Stimulated activated CD4-positive, alpha-beta T cell treated with anti-CD3 and anti-CD28 coated beads, Interleukin-12 subunit alpha, Interleukin-12 subunit beta, amount 100 ng/mL, for 48 hours (primary cell): ENCODE data around the gene IL1F10.

Experiments
- DNase-seq, 3 donors: peaks; one replicate each; pipeline ENCODE4 v3.0.0-alpha.2; 2020; ENCODE audit warnings: low read depth in 2 of 3, low spot score in 1 of 3

The IL1F10 gene

DNA sequence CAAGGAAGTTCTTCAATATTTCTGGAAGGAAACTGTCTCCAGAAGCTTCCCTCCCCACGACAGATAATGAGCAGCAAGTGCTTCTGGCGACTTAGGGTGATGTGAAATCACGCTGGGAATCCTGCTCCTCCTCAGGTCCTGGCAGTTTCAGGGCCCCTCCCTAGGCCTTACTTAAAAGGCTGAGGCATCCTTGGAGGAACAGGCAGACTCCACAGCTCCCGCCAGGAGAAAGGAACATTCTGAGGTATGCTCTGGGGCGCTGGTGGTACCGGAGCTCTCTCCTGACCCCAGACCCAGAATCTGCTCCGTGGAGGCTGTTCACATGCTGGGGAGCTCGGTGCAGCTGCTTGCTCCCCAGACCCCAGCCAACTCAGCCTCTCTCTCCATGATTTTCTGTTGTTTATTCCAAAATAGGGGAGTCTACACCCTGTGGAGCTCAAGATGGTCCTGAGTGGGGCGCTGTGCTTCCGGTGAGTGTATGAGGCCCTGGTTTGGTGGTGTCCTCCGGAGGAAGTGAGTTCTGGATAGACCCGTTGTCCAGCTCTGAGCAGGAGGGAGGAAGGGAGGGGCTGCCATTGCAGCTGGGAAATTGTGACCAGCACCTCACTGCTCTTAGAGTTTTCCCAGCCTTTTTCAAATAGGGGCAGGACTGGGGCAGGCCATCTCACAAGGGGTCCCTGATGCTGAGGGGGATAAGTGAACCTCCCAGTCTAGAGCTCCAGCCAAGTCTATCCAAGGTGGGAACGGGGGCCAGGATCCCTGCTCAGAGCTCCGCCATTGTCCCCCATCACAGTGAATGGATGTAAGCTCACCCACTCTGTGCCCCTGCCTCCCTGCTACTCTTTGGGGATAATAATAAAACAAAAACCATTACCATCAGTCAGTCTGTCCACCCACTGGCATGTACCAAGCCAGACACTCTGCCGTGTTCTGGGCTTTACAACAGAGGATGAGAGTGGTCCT lies 8.5 kb upstream of the IL1F10 start, which contains the start of gene IL36RN:
IL36RN (plus strand) TSS at position 201 of the 963 bp plus-strand sequence; CDS start at position 442, 241 bp downstream.
- DNase-seq: no peak

DNA sequence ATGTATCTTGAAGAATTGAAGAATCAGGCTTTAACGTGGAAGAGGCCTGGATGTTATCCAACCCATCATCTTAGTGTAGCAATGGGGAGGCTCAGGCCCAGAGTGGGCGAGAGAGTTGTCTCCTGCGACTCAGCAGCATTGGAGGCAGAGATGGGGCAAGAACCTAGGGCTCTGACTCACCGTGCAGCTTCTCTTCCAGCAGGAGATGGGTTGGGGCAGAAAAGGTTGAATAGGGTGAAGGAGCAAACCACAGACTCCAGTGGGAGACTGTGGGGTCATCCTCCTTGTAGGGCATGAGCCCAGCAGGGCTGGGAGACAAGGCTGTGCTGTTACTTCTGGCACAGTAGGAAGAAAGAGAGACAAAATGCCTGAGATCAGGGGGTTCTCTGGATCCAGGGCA lies 7.4 kb upstream of the IL1F10 start:
- DNase-seq: no peak

DNA sequence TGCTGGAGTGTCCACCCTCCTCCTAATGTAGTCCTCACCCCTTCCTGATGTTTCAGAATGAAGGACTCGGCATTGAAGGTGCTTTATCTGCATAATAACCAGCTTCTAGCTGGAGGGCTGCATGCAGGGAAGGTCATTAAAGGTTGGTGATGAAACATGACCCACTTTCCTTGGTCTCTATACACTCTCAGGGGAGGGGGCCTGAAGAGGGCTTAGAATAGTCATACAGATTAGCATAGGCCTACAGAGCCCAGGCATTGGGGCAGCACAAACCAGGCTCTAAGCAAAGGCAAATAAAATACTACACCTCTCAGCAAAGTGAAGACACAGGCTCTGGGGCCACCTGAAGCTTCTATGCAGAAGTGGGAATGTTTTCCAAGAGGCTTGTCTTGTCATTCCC lies 7.0 kb upstream of the IL1F10 start:
- no peak for DNase-seq

DNA sequence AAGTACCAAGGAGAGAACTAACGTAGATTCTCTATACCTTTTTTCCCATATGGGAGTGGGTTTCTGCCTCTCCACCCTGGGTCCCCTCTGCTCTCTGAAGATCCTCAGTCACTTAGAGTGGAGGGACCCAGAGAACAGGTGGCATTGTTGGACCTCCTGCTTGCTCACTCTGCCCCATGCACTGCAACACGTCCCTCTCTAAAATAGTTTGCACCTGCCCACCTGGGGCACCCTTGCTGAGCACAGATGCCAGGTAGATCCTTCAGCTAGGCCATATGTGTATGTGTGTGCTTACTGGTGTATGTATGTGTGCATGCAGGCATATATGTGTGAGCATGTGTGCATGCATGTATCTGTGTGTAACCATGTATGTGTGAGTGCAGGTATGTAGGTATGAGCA lies 6.5 kb upstream of the IL1F10 start:
- DNase-seq: no peak

GRCh38 chr2:113061896-113062770 lies 5.6 kb upstream of the IL1F10 start:
- no peak for DNase-seq

DNA sequence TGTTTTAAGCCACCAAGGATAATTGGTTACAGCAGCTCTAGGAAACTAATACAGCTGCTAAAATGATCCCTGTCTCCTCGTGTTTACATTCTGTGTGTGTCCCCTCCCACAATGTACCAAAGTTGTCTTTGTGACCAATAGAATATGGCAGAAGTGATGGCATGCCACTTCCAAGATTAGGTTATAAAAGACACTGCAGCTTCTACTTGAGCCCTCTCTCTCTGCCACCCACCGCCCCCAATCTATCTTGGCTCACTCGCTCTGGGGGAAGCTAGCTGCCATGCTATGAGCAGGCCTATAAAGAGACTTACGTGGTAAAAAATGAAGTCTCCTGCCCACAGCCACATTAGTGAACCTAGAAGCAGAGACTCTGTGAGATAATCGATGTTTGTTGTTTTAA lies 3.5 kb upstream of the IL1F10 start:
- DNase-seq: no peak

DNA sequence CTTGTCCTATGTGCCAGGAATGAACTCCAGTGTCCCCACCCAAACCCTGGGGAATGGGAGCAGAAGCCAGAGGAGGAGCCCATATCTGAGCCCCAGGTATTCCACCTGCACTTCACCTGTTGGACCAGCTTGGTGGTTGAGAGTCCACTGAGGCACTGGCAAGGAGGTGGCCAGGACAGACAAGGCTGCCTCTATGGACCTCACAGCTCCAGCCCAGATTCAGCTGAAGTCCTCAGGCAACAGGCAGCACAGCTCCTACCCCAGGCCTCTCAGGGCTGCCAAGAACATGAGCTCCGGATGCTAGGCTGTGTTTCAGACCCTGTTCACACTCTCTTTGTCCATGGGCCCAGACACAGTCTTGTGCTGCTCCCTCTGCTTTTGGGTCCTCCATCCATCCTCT lies 2.9 kb upstream of the IL1F10 start:
- DNase-seq: no peak

DNA sequence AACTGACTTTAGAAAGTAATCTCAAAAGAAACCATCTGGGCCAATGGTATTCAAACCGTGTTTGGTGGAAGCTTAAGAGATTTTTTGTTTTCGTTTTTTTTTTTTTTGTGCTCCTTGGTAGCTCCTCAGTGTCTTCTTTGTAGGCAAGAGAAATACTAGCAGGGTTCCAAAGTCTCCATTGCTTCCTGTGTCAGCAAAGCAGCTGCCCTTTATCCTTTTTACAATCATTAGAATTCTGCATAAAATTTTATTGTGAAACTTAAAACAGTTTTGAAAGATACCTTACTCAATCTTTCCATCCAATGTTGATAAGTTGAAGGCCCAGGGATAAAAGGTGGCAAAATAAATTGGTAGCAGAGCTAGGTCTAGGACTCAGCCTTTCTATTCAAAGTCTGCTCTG lies 479 bp downstream of the IL1F10 start:
- no peak for DNase-seq

GRCh38 chr2:113068706-113069485 lies 1.1 kb downstream of the IL1F10 start:
- DNase-seq: no peak

- DNase-seq: no peak
Observed at GRCh38 chr2:113069676-113070605, 2.2 kb downstream of the IL1F10 start.

- no peak for DNase-seq
Observed at GRCh38 chr2:113070606-113070975, 2.8 kb downstream of the IL1F10 start.

GRCh38 chr2:113072584-113072983 lies 4.8 kb downstream of the IL1F10 start:
- DNase-seq: no peak

DNA sequence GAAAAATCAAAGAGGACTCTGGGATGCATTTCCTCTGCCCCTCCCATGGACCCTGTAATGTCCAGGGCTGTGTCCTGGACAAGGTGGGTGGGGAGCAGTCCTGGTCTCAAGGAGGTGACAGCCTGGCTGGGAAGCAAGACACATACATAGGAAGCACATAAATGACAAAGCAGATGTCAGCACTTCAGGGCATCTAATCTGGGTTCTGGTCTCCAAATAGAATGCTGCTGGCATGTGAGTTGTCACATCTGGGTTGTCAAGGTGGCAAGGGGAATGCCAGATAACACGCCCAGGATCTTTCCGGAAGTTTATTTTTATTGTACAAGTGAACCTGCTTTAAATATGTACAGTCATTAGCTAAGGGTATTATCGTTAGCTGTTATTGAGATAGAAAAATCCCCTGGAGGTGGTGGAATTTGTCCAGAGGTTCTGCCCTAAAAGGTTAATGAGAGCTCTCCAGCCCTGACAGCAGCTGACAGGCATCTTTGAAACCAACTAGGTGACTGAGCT lies 5.6 kb downstream of the IL1F10 start:
- no peak for DNase-seq

GRCh38 chr2:113075030-113075429 lies 7.3 kb downstream of the IL1F10 start:
- no peak for DNase-seq

DNA sequence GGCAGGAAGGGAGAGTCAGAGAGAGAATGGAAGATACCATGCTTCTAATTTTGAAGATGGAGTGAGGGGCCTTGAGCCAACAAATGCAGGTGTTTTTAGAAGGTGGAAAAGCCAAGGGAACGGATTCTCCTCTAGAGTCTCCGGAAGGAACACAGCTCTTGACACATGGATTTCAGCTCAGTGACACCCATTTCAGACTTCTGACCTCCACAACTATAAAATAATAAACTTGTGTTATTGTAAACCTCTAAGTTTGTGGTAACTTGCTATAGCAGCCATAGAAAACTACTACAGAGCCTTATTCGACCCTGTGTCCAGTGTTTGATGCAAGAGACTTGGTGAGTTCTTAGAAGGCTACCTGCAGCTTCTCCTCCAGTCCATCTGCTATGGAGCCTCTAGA lies 7.8 kb downstream of the IL1F10 start:
- no peak for DNase-seq

- no peak for DNase-seq
Observed at GRCh38 chr2:113076954-113077669, 9.3 kb downstream of the IL1F10 start.

GRCh38 chr2:113077921-113078320 lies 10.2 kb downstream of the IL1F10 start:
- no peak for DNase-seq

DNA sequence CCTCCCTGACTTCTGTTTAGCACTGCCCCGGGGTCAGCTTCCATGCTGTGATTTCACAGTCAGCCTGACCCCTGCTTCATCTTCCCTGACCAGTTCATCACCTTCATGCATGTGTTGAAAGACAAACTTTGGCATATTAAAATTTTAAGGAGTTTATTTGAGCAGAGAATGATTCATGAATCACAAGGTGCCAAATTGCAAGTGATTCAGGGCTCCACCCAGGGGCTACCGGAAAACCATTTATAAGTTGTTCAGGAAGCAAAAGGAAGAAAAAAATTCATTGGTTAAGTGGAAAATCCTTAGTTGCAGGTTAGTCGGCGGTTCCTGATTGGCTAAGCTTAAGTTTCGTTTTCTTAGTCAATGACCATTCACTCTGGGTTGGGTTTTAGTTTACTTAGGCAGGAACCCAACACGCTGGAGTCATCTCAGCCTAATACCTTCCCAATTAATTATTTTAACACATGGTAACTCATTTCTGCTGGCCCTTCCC lies 10.6 kb downstream of the IL1F10 start:
- DNase-seq: no peak

DNA sequence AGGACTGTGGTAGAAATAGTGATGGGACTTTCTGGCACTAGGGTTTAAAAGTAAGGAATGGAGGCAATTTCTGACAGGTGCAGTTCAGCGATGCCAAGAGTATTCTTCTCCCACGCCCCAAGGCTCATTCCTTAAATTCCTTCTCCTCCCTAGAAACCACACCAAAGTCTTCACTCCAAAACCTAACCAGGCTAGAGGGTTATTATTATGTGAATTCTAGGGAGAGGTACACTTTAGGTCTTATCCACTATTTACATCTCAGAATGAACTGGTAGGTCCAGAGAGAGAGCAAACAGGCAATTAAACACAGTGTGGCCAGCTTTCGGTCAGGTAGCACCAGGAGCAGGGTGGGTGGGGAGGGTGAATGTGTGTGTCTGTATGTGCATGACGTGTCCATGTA lies 11.4 kb downstream of the IL1F10 start:
- DNase-seq: no peak
